H7 (cell line): ENCODE data around the gene MND1. TPM values are rescaled to one million over a fixed set of nuclear protein-coding genes. Genes with fewer than 3 reads are reported as not detected.
A peak's percentile ranks its signal among the peaks of the same experiment; 100 is the strongest.

ENCODE experiments used
- DNase-seq: peaks from one replicate; pipeline ENCODE4 v3.0.0; 2012
- H3K27me3 ChIP-seq: 2 replicates; pipeline ENCODE4 v1.6.0; 2011; ENCODE audit warnings: mild to moderate bottlenecking, low read length; ENCODE audit not compliant: control insufficient read depth, insufficient read depth
- H3K36me3 ChIP-seq: replicated peaks from 2 replicates; pipeline ENCODE4 v1.5.1; 2011; ENCODE audit warnings: low read length; ENCODE audit not compliant: control insufficient read depth, insufficient read depth
- H3K4me3 ChIP-seq: 2 replicates; pipeline ENCODE4 v1.5.1; 2011; ENCODE audit warnings: low read depth, mild to moderate bottlenecking, control low read depth, low read length, moderate library complexity; ENCODE audit not compliant: insufficient read depth
- total RNA-seq: library from RNA; depleted of rRNA; stranded (reverse); fragments of >200 nt; shearing (Covaris generic); gene quantifications from 2 replicates; pipeline ENCODE4 v1.2.3, GENCODE V29; 2014

Gene MND1
- total RNA-seq, 1 experiment from 2014 or later: 17.6 TPM

DNA sequence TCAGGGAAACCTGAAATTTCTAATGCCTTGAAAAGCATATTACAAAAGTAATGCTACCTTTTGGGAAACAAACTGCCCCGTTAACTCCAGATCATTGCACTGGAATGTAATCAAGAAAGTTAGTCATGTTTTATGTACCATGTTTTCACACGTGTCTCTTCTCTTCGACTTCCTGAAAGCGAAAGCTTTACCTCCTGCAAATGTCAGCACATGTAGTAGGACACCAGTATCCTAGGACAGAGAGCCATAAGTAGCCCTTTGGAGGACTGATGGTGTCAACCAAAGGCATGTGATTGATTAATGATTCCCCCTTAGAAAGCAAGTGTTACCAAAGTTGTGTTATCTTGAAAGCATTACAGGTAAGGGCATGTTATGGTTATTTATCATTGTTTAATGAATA is 8.8 kb upstream of the MND1 start:
- DNase-seq: no peak
- H3K27me3 ChIP-seq: no peaks in the 10 kb centered on the region
- no peak overlapping the region for H3K4me3 ChIP-seq
- peaks cover 1% of the 10 kb centered on the region; the same call in 1 of the 2 replicates for H3K36me3 ChIP-seq

DNA sequence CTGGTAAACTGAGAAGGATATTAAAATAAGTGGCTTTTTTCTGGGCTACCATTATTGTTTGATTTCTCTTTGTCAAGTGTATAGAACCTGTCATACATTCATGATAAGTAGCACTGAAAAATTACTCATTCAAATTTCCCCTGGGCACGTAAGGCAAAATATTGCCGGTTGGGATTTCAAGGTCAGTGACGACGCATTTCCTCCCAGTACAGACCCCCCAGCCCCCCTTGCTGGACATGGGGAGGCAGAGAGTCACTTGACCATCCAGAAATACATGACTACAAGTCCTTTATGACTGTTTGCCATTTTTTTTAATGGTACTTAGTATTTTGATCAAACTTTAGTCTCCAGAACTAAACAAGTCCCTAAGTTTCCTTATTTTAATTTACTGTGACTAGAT is 6.8 kb upstream of the MND1 start:
- no peak for DNase-seq
- no peaks in the 10 kb centered on the region for H3K27me3 ChIP-seq
- peaks cover 1% of the 10 kb centered on the region; the same call in 1 of the 2 replicates for H3K36me3 ChIP-seq
- H3K4me3 ChIP-seq: no peak overlapping the region

DNA sequence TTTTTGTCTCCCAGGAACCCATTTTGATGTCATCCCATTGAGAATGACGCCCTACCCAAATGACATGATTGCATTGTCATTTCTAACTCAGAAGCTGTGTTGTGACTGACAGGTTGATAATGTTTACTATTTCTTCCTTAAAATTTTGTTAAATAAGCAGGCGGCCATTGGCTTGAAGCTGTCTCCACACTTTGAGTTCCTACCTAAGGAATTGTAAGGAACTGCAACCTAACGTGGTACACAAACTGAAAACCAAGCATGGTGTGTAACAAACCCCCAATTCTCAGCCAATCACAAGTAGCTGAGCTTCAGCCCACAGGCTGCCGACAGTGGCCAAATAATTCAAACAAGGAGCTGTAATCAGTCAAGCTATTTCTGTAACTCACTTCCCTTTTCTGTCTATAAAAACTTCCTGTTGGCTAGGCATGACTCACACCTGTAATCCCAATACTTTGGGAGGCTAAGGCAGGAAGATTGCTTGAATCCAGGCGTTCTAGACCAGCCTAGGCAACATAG is 2.9 kb upstream of the MND1 start:
- no peak for DNase-seq
- Histone ChIP-seq H3K36me3 (no peaks in the 10 kb centered on the region), H3K27me3 (no peaks in the 10 kb centered on the region), H3K4me3 (no peak overlapping the region)

DNA sequence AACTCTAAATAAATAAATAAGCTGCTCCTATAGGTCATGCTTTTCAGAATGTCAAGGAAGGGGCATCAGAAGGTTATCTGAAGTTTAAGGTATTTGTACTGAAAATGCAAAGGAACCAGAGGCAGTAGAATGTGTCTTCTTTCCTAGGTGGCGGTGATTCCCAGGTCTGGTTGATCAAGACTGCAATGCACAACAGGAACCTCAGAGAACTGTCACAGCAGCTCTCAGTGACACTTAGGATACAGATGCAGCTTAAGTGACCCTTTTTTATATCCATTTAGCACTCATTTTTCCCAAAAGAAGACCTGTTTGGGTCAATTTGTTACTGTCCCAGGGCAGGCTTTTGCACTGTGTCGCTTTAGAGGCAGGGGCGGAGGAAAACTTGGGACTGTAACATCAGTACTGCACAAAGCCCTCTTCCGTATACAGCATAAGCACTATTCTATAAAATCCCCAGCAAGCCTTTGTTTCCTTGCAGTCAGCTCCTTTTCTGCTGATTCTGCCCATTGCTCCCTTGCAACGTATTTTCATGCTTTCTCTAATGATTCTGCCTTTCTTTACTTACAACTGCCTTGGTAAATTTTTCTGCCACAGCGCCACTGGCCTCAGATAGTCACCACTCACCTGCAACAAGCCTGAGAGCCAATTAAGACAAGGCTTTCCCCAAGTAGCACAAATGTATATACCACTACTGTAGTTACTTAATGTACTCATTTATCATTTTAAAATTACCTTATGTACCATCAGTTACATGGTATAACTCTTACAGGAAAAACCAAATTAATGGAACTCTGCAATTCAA is 1.5 kb upstream of the MND1 start:
- H3K27me3 ChIP-seq: no peaks in the 10 kb centered on the region
- no peaks in the 10 kb centered on the region for H3K36me3 ChIP-seq
- H3K4me3 ChIP-seq: no peak overlapping the region
- no peak for DNase-seq

DNA sequence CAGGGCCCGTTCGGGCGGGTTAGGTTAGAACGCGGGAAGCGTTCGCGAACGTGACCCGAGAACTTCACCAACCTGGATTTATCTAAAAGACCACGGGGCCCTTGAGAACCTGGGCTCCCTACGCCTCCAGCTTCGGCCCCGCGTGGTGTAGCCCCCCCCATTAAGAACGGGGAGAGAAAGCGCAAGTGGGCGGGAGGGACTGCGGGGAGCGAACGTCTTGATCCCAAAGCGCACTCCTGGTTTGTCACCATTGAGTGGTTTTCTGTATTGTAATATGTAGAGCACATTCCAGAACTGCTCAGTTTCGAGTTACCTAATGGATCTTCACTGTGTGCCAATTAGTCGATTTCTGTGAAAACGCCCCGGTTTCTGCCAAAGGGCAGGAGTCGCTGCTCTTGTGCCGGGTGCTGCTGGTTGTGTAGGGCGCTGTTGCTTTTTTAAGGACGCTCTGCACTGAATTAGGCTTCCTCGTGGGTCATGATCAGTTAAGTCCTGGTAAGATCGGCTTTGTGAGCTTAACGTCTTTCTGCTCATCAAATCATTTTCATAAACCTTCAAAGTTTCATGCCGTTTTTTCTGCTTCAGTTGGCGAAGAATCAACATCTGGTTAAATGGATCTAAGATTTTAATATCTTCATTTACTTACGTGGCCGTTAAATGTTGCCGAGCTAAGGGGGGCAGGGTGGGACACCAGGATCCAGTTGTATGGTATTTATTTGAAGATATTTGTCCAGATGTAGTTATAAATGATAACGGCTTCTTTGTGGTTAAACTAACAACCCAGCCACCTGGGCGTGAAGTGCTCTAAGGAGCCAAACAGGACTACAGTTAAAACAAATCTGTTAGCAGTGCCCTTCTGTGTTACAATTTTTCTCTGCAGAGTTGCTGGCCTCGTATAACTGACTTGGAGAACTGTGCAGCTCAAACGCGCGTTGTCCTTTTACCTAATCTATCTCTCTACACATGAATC is 809 bp downstream of the MND1 start:
- DNase-seq: no peak
- Histone ChIP-seq H3K4me3 (peak overlapping the region; percentile 71), H3K36me3 (no peaks in the 10 kb centered on the region), H3K27me3 (no peaks in the 10 kb centered on the region)

DNA sequence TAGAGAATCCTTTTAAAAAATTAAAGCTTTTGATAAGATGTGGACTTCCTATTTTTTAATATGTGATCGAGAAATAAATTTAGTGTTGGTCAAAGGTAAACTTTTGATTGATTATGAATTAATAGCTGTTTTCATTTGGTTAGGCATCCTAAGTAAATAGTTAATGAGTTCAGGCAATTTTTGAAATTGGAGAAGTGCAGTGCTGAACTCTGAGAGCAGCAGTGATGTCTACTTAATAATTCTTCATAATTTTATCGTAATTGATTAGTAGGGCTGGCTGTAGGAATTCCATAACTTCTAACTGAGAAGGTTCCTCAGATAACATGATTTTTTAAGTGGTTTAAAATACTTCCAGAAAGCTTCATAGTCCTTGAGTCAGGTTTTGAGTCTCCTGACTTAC is 1.5 kb downstream of the MND1 start:
- H3K4me3 ChIP-seq: no peak overlapping the region; the same call in 1 of the 2 replicates
- H3K36me3 ChIP-seq: no peaks in the 10 kb centered on the region

DNA sequence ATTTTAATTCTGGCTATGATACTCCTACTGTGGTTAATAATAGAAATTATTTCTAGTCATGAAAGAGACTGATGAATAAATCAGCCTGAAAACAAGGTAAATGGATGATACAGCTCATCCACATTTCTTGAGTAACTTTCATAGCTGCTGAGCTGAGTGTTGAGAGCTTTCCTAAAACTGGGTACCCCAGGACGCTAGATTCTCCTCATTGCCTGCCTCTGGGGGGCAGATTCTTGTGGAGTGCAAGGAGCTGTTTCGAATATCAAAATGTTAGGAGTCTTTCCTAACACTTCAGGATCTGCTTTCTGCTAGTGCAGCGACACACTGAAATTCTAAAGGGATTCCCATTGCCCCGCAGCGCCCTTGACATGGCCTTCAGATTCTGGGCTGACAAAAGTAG is 2.1 kb downstream of the MND1 start:
- peak; percentile 35 for DNase-seq
- no peaks in the 10 kb centered on the region for H3K36me3 ChIP-seq
- H3K4me3 ChIP-seq: no peak overlapping the region
- no peaks in the 10 kb centered on the region for H3K27me3 ChIP-seq

More for the DNA sequence above, 1.5 kb downstream of the MND1 start:
- DNase-seq: no peak
- H3K27me3 ChIP-seq: no peaks in the 10 kb centered on the region

DNA sequence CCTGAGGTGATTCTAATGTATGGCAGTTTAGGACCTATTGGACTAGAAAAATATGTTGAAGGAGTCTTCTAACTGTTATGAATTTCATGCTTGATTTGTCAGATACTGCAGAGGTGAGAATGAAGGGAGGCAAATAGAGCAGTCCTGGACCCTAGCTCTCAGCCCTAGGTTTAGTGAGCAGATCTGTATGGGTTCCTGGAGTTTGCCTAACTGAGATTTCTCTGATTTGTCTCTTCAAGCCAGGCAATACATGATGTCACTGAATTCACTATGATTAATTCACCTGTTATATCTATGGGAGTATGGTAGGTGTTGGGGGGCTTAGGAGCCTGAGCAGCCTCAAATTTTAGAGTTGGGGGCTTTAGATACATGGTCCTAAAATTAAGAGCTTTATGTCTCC is 2.6 kb downstream of the MND1 start:
- no peak for DNase-seq
- H3K36me3 ChIP-seq: no peaks in the 10 kb centered on the region
- H3K27me3 ChIP-seq: no peaks in the 10 kb centered on the region
- no peak overlapping the region for H3K4me3 ChIP-seq

DNA sequence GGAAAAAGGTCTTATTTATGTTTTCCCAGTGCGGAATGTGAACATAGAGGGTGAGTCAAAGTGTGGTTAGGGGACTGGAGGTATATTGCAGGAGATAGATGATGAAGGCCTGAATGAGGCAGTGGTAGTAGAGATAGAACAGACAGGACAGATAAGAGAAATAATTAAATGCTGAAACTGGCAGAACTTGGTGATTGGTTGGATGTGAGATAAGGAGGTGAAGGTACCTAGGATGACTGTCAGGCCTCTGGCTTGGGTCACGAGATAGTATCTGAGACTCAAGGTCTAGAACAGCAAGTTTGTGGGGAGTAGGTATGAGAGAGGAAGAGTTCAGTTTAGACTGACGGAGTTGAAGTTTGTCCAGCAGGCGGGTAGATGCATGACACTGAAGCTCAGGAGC is 3.5 kb downstream of the MND1 start:
- Histone ChIP-seq H3K36me3 (no peaks in the 10 kb centered on the region), H3K4me3 (no peak overlapping the region), H3K27me3 (no peaks in the 10 kb centered on the region)
- DNase-seq: no peak

DNA sequence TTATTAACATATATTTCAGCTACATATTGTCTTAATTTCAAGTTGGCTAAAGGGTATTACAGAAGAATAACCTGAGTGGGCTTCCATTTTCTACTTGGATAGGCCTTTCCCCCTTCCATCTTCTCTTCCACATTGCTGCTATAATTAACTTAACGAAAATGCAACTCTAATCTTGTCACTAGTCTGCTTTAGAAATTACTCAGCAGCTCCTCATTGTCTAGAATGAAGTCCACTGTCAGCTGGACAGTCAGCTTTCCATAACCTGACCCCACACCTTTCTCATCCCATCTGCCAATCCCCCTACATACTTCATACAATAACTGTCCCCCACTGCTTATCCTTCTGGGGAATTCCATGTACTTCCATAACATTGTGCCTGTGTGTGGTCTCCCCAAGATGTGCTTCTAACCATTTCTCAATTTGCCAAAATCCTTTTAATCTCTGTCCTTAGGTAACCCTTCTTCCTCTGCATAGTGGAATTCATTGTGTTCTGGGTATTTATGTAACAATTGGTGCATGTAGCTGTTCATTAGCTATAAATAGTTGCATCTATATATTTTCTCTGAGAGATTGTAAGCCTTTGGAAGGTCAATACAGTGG is 4.8 kb downstream of the MND1 start:
- no peak for DNase-seq
- no peaks in the 10 kb centered on the region for H3K36me3 ChIP-seq
- no peaks in the 10 kb centered on the region for H3K27me3 ChIP-seq
- H3K4me3 ChIP-seq: no peak overlapping the region

DNA sequence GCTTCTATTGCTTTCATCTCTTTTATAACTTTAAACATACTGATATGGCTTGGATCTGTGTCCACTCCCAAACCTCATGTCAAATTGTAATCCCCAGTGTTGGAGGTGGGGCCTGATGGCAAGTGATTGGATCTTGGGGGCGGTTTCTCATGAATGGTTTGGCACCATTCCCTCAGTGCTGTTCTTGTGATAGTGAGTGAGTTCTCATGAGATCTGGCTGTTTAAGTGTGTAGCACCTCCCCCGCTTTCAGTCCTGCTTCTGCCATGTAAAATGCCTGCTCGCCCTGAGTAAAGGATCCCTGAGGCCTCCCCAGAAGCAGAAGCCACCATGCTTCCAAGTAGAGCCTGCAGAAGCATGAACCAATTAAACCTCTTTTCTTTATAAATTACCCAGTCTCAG is 17.7 kb downstream of the MND1 start:
- H3K27me3 ChIP-seq: no peaks in the 10 kb centered on the region
- no peaks in the 10 kb centered on the region; the same call in none of the 2 replicates for H3K36me3 ChIP-seq
- no peak overlapping the region for H3K4me3 ChIP-seq
- no peak for DNase-seq

DNA sequence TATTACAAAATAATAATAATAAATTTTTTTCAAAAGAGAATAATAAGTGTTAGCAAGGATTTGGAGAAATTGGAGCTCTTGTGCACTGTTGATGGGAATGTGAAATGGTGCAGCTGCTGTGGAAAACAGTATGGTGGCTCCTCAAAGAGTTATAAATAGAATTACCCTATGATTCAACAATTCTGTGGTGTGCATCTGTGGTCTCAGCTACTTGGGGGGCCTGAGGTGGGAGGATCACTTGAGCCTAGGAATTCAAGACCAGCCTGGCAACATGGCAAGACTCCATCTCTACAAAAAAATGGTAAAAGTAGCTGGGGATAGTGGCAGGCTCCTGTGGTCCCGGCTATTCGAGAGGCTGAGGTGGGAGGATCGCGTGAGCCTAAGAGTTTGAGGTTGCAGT is 19.6 kb downstream of the MND1 start:
- Histone ChIP-seq H3K36me3 (no peaks in the 10 kb centered on the region; the same call in none of the 2 replicates), H3K4me3 (no peak overlapping the region)
- DNase-seq: no peak

DNA sequence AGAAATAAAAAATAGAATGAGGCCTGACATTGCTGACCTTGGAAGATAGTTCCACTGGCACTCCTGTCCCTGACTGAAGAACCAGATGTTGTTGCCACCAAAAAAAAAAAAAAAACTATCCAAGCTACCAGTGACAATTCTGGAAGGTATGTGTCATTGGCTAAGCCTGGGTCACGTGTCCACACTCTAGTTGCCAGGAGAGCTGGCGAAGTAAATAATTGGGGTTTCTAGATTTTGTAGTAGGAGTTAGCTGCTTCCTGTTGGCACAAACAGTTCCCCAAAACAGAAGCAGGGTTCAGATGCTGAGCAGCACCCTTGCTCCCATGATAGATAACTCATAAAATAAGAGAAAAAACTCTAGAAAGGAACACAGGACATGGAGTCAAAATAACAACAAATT is 20.5 kb downstream of the MND1 start:
- H3K4me3 ChIP-seq: no peak overlapping the region
- DNase-seq: no peak
- H3K27me3 ChIP-seq: no peaks in the 10 kb centered on the region
- H3K36me3 ChIP-seq: no peaks in the 10 kb centered on the region; the same call in none of the 2 replicates

More for the DNA sequence above, 19.6 kb downstream of the MND1 start:
- no peaks in the 10 kb centered on the region for H3K27me3 ChIP-seq

DNA sequence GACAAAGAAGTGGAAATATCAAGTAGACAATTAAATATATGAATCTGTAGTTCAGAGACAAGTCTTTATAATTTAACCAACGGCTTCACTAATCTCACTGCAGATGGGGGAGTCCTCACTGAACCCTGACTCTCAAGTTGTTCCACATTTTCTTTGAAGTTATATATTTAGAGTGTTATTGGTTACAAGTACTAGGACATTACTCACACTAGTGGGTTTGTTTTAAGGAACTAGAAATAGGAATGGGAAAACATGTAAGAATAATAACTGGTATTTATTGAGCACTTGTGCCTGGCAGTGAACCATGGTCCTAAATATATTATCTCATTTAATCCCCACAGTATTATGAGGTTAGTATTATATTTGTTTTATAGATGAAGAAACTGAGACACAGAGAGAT is 22.0 kb downstream of the MND1 start:
- no peaks in the 10 kb centered on the region for H3K27me3 ChIP-seq
- DNase-seq: no peak
- peaks cover 1% of the 10 kb centered on the region for H3K36me3 ChIP-seq
- no peak overlapping the region for H3K4me3 ChIP-seq
